Effector memory CD4-positive, alpha-beta T cell (primary cell): ENCODE data around the gene ESPNL.

ENCODE experiments used
- DNase-seq, 3 donors: peaks; one replicate each; pipeline ENCODE4 v3.0.0-alpha.2; 2020
- H3K27ac ChIP-seq: 2 replicates; pipeline ENCODE4 v1.7.0; 2013; ENCODE audit warnings: mild to moderate bottlenecking, low read length, moderate library complexity; ENCODE audit not compliant: insufficient read depth, poor library complexity, severe bottlenecking
- H3K27me3 ChIP-seq: replicated peaks from 2 replicates; pipeline ENCODE4 v1.7.0; 2013; ENCODE audit warnings: mild to moderate bottlenecking, low read length; ENCODE audit not compliant: insufficient read depth, control insufficient read depth, poor library complexity, severe bottlenecking
- H3K36me3 ChIP-seq: 2 replicates; pipeline ENCODE4 v1.7.0; 2013; ENCODE audit warnings: mild to moderate bottlenecking, low read length, moderate library complexity; ENCODE audit not compliant: control insufficient read depth, insufficient read depth
- H3K4me1 ChIP-seq: 2 replicates; pipeline ENCODE4 v1.7.0; 2013; ENCODE audit warnings: low read length, mild to moderate bottlenecking; ENCODE audit not compliant: control insufficient read depth, insufficient read depth, poor library complexity, severe bottlenecking
- H3K4me3 ChIP-seq: 2 replicates; pipeline ENCODE4 v1.7.0; 2013; ENCODE audit warnings: low read length, low read depth, mild to moderate bottlenecking; ENCODE audit not compliant: insufficient read depth, poor library complexity, severe bottlenecking
- H3K9me3 ChIP-seq: 2 replicates; pipeline ENCODE4 v1.7.0; 2013; ENCODE audit warnings: mild to moderate bottlenecking, low read length, moderate library complexity; ENCODE audit not compliant: control insufficient read depth

ESPNL gene

DNA sequence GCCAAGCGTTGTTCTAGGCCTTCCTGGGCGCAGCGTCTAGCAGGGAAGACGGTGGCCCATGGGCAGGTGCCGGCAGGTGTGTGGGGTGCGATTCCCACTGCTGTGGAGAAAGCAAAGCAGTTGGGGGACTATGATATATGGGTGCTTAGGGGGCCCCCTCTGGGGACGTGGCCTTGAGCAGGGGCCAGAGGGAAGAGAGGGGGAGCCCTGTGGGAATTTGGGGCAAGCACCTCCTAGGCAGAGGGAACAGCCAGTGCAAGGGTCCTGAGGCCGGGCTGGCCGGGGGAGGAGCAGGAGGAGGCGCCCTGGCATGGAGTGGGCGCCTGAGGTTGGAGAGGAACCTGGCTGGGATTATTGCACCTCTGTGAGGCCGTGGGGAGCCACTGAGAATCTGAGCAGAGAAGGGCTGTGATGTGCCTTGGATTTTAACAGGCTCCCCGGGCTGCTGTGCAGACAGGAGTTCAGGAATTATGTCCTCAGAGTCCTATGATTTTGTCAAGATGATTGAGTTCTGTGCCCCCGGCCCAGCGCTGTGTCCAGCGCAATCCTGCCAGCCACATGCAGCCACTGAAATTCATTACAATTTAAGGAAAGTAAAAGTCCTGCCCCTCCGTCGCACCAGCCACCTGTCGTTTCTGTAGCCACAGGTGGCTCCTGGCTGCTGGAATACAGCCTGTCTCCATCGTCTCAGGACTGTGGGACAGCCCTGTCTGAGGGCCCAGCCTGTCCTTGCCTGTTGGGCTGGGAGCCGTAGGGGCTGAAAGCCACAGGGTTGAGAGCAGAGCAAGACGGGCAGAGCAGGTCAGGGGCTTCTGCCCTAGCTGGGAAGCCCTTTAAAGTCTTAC, 29.2 kb downstream of the ESPNL start:
- Histone ChIP-seq H3K27ac (no peak overlapping the region), H3K4me3 (no peak overlapping the region), H3K36me3 (no peaks in the 10 kb centered on the region), H3K4me1 (no peaks in the 10 kb centered on the region), H3K27me3 (no peaks in the 10 kb centered on the region), H3K9me3 (no peaks in the 10 kb centered on the region)
- DNase-seq = no peak

DNA sequence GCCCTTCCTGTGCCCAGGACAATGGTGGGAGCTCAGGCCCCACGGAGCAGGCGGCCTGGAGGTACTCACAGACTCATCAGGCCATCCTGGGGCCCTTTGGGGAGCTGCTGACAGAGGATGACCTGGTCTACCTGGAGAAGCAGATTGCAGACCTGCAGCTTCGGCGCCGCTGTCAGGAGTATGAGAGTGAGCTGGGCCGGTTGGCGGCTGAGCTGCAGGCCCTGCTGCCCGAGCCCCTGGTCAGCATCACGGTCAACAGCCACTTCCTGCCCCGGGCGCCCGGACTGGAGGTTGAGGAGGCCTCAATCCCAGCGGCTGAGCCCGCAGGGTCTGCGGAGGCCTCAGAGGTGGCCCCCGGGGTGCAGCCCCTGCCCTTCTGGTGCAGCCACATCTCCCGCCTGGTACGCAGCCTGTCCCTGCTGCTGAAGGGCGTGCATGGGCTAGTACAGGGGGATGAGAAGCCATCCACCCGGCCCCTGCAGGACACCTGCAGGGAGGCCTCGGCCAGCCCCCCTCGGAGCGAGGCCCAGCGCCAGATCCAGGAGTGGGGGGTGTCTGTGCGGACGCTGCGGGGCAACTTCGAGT, 30.1 kb downstream of the ESPNL start:
- no peak overlapping the region for H3K4me3 ChIP-seq
- no peak overlapping the region for H3K27ac ChIP-seq
- H3K27me3 ChIP-seq = no peaks in the 10 kb centered on the region
- no peak for DNase-seq
- no peaks in the 10 kb centered on the region for H3K36me3 ChIP-seq
- no peaks in the 10 kb centered on the region for H3K4me1 ChIP-seq
- no peaks in the 10 kb centered on the region for H3K9me3 ChIP-seq

DNA sequence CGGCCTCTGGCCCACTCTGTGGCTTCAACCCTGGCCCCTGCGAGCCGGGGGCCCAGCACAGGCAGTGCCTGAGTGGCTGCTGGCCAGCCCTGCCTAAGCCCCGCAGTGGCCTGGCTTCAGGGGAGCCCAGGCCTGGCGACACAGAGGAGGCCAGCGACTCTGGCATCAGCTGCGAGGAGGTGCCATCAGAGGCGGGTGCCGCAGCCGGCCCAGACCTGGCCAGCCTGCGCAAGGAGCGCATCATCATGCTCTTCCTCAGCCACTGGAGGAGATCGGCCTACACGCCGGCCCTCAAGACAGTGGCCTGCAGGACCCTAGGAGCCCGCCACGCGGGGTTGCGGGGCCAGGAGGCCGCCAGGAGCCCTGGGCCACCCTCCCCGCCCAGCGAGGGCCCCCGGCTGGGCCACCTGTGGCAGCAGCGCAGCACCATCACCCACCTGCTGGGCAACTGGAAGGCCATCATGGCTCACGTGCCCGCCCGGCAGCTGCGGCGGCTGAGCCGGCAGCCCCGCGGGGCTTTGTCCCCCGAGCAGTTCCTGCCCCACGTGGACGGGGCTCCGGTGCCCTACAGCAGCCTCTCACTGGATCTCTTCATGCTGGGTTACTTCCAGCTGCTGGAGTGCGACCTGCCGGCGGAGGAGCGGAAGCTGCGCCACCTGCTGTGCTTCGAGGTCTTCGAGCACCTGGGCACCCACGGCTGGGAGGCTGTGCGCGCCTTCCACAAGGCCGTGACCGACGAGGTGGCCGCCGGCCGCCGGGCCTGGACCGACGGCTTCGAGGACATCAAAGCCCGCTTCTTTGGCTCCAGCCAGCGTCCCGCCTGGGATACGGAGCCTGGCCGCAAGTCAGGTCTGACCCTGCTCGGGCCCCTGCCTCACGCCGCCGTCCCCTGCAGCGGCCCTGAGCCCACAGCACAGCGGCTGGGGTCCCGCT, 30.8 kb downstream of the ESPNL start:
- Histone ChIP-seq H3K36me3 (no peaks in the 10 kb centered on the region), H3K27ac (no peak overlapping the region), H3K4me3 (no peak overlapping the region), H3K4me1 (no peaks in the 10 kb centered on the region), H3K9me3 (no peaks in the 10 kb centered on the region), H3K27me3 (no peaks in the 10 kb centered on the region)
- no peak for DNase-seq

DNA sequence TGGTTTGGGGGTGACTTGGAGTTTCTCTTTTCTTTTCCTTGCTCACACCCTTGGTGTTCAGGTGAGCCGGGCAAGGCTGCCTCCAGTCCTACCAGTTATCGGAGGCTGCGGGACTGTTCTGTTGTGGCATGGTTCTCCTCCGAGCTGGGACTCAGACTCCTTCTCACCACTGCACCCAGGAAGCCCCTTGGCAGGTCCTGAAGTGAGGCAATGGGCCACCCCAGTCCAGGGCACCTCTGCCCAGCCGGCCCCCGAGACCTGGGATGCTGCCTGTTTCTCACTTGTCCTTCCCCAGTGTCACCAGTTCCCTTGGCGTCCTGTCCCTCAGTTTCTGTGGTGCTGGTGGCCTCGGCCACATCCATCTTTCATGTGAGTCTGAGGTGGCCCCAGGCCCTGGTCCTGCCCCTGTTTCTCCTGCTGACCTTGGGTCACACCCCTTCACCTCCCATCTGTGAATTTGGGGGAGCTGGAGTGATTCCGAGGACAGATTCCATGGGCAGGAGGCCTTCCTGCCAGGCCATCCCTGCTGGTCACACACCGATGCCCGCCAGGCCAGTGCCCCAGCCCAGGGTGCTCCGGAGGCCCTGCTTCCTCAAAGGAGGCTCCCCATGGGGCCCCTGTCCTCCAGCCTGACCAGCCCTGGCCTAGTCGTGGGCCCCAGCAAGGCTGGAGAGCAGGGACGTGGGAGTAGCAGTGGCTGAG, 31.8 kb downstream of the ESPNL start:
- Histone ChIP-seq H3K9me3 (no peaks in the 10 kb centered on the region), H3K4me1 (no peaks in the 10 kb centered on the region), H3K27ac (no peak overlapping the region), H3K4me3 (no peak overlapping the region), H3K36me3 (no peaks in the 10 kb centered on the region), H3K27me3 (no peaks in the 10 kb centered on the region)
- DNase-seq = no peak

DNA sequence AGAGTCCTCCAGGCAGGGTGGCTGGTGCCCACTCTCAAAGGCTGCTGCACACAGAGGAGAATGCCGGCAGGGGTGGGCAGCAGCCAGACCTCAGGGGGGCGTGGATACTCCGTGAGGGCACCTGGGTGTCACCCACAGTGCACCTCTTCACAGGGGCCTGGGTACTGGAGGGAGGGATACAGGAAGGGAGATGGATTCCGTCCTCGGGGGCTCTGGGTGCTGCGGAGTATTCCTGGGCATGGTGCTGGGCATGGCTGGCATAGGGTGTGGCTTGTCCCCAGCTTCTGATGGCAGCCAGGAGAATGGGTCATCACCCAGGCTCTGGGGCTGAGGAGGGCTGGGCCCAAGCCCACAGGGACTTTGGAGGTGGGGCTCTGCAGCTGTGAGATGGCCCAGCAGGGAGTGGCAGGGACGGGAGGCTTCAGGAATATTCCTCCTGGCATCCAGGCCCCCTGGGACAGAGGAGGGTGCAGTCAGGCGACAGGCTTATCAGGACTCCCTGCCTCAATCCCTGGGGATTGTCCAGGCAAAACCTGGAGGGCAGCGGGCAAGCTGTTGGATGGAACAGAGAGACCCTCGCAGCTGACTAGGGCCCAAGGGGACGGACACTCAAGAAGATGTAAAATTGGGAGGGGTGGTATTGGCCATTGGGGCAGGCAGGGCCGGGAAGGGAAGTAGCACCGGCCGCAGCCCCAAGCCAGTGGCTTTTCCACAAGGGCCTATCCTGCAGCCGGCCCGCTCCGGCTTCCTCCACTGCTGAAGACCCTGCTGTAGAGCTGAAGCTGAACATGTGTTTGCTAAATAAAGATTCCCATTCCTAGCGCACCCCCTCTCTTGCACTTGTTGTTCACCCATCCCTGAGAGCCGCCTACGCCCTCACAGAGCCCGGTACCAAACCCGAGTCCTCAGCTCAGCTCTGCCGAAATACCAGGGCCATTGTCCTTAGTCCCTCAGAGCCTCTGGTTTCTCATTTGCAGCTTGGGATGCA, 32.6 kb downstream of the ESPNL start:
- DNase-seq = no peak
- Histone ChIP-seq H3K27ac (no peak overlapping the region), H3K27me3 (no peaks in the 10 kb centered on the region), H3K4me3 (no peak overlapping the region), H3K9me3 (no peaks in the 10 kb centered on the region), H3K4me1 (no peaks in the 10 kb centered on the region), H3K36me3 (no peaks in the 10 kb centered on the region)

DNA sequence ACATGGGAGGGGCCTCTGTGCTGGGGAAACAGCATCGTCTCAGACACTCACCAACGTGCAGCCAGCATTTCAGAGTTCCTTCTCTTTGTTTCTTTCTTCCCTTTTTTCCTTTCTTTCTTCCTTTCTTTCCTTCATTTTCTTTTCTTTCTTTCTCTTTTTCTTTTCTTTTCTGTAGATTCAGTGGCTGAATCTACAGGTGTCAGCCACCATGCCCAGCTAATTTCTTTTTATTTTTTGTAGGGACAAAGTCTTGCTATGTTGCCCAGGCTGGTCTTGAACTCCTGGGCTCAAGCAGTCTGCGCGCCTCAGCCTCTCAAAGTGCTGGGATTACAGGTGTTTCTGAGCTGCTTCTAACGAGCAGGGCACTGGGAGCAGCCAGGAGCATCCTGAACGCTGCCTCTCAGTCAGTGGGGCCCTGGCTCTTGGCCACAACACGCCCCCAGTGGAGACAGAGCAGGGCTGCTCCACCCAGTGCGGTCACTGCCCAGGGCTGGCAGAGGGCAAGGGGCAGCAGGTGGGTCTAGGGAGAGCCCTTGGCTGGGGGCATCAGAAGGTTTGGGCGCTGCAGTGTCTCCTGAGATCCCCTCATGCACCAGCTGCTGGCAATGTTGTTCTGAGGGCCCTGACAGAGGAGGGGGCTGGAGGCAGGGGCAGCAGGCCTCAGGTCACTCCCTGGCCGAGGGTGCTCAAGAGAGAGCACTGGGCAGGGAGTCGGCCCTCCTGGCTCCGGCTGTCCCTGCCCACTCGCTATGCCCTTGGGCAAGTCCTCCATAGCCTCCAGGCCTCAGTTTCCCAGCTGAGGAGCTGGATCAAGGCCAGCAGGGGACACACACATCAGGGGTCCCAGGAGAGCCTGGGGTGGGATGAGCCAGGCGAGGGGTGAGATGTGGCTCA, 33.6 kb downstream of the ESPNL start:
- DNase-seq = no peak
- H3K27me3 ChIP-seq = no peaks in the 10 kb centered on the region

DNA sequence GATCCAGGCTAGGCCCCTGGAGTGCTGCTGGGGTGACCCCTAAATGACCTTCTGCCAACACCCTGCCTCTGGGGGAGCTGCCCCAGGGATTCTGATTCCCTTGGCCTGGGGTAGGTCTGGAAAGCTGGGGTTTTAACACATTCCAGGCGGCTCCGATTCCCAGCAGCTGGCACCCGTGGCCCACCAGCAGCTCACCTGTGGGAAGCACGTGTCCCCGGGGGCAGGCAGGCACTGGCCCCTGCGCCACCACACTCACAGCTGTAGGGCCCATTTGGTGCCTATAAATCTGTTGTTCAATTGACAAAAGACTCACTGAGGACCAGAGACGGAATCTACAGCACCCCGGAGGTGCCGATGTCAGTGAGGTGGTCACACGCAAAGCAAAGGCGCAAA, 34.2 kb downstream of the ESPNL start:
- Histone ChIP-seq H3K27ac (no peak overlapping the region), H3K36me3 (no peaks in the 10 kb centered on the region), H3K4me3 (no peak overlapping the region), H3K27me3 (no peaks in the 10 kb centered on the region), H3K4me1 (no peaks in the 10 kb centered on the region), H3K9me3 (no peaks in the 10 kb centered on the region)
- DNase-seq = no peak

More for the DNA sequence above, 33.6 kb downstream of the ESPNL start:
- H3K9me3 ChIP-seq = no peaks in the 10 kb centered on the region
- H3K27ac ChIP-seq = no peak overlapping the region
- H3K36me3 ChIP-seq = no peaks in the 10 kb centered on the region
- no peaks in the 10 kb centered on the region for H3K4me1 ChIP-seq
- no peak overlapping the region for H3K4me3 ChIP-seq

DNA sequence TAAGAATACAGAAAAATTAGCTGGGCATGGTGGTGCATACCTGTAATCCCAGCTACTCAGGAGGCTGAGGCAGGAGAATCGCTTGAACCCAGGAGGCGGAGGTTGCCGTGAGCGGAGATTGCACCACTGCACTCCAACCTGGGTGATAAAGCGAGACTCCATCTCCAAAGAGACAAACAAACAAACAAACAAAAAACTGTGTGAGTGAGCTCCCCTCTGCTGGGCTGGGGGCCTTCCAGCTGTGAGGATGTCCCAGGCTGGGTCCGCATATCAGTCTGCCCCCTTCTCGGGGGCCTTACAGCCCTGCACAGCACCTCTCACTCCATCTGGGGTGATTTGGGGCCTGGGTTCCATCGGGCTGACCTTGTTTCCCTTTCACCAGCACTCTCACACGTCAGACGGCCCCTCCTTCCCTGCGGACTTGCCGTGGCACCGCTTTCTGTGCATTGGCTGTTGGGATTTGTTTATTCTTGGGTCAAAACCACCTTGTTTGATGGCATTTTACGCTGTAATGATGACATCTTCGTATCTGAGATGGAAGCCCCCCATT, 35.5 kb downstream of the ESPNL start:
- no peaks in the 10 kb centered on the region for H3K9me3 ChIP-seq
- peaks cover 3% of the 10 kb centered on the region for H3K4me1 ChIP-seq
- H3K27me3 ChIP-seq = no peaks in the 10 kb centered on the region
- no peak overlapping the region for H3K4me3 ChIP-seq
- no peak overlapping the region for H3K27ac ChIP-seq
- DNase-seq = no peak
- H3K36me3 ChIP-seq = no peaks in the 10 kb centered on the region
